T-cell (primary cell): ENCODE results near the gene LDLRAD4. TPM values are rescaled to one million over a fixed set of nuclear protein-coding genes. Genes with fewer than 3 reads are reported as not detected.

Experiments
- ATAC-seq, 4 experiments: fragments of 200-7000 bp in 3 of 4; fragments of 150-1000 bp in 1 of 4; cut with Tn5 transposase; replicated peaks in 1 of 4; 1 replicate in 3 of 4; 2 replicates in 1 of 4; pipeline ENCODE4 v1.10.0; 2021; ENCODE audit warnings: moderate library complexity in 3 of 4, mild to moderate bottlenecking in 2 of 4, moderate number of reproducible peaks in 1 of 4
- CTCF ChIA-PET, 2 donors: fragments of 300-600 bp; sonication (Branson Sonifier 250); formaldehyde crosslinking; loops; one replicate each; lab custom pipeline; 2022; ENCODE audit warnings: antibody characterized with exemption in 2 of 2; lab: Charles Lee
- POLR2A ChIA-PET, 2 donors: fragments of 300-600 bp; sonication (Branson Sonifier 250); formaldehyde crosslinking; loops; one replicate each; lab custom pipeline; 2022; ENCODE audit warnings: antibody characterized with exemption in 2 of 2; lab: Charles Lee
- DNase-seq, 35 experiments: peaks; one replicate each; pipeline versions ENCODE4 v3.0.0 to v3.0.0-alpha.2; 2013 to 2023
- H3K27ac ChIP-seq: one replicate; pipeline ENCODE4 v1.5.1; 2013; ENCODE audit warnings: low read length
- H3K27me3 ChIP-seq, 2 experiments: replicated peaks in 1 of 2; 1 replicate in 1 of 2; 2 replicates in 1 of 2; pipeline versions ENCODE4 v1.6.1 to v1.7.0; 2013; ENCODE audit warnings: low read length in 1 of 2, mixed read lengths in 1 of 2; ENCODE audit not compliant: control insufficient read depth in 2 of 2, insufficient read depth in 2 of 2; ENCODE audit errors: extremely low read depth in 1 of 2
- H3K36me3 ChIP-seq, 2 donors: 1 replicate in 1 of 2; 2 replicates in 1 of 2; pipeline versions ENCODE4 v1.6.1 to v1.7.0; 2013; ENCODE audit warnings: low read length in 1 of 2; ENCODE audit not compliant: control insufficient read depth in 2 of 2, insufficient read depth in 1 of 2; ENCODE audit errors: extremely low read depth in 1 of 2
- H3K4me1 ChIP-seq, 2 experiments: 1 replicate in 1 of 2; 2 replicates in 1 of 2; pipeline versions ENCODE4 v1.6.1 to v1.7.0; 2013; ENCODE audit warnings: low read length in 2 of 2, mixed read lengths in 1 of 2; ENCODE audit not compliant: insufficient read depth in 2 of 2, control insufficient read depth in 1 of 2; ENCODE audit errors: extremely low read depth in 1 of 2
- H3K4me3 ChIP-seq, 2 donors: 1 replicate in 1 of 2; 2 replicates in 1 of 2; pipeline versions ENCODE4 v1.5.1 to v1.7.0; 2013; ENCODE audit warnings: mild to moderate bottlenecking in 2 of 2, low read length in 1 of 2, moderate library complexity in 1 of 2; ENCODE audit not compliant: control insufficient read depth in 1 of 2; ENCODE audit errors: extremely low read depth in 1 of 2
- H3K9me3 ChIP-seq: 2 replicates; pipeline ENCODE4 v1.7.0; 2013
- H3K27ac Mint-ChIP-seq, 2 donors: one replicate each; pipeline ENCODE4 v1.8.0; 2020 to 2021; ENCODE audit warnings: mild to moderate bottlenecking in 2 of 2, mixed read lengths in 2 of 2
- H3K27me3 Mint-ChIP-seq, 2 donors: one replicate each; pipeline ENCODE4 v1.8.0; 2021 to 2022; ENCODE audit warnings: mixed read lengths in 2 of 2
- H3K36me3 Mint-ChIP-seq: one replicate; pipeline ENCODE4 v1.8.0; 2021; ENCODE audit warnings: mixed read lengths
- H3K4me1 Mint-ChIP-seq, 3 donors: one replicate each; pipeline ENCODE4 v1.8.0; 2020 to 2022; ENCODE audit warnings: mixed read lengths in 3 of 3, mild to moderate bottlenecking in 1 of 3
- H3K4me3 Mint-ChIP-seq, 3 donors: one replicate each; pipeline ENCODE4 v1.8.0; 2020 to 2022; ENCODE audit warnings: mild to moderate bottlenecking in 3 of 3, mixed read lengths in 3 of 3, moderate library complexity in 3 of 3
- H3K9me3 Mint-ChIP-seq, 3 donors: one replicate each; pipeline ENCODE4 v1.8.0; 2020 to 2022; ENCODE audit warnings: mixed read lengths in 3 of 3
- WGBS: methylation state at CpG from one replicate; pipeline ENCODE4 v1.1.5; 2013; ENCODE audit warnings: missing lambda C conversion rate; ENCODE audit not compliant: insufficient coverage; 5-methylcytosine and 5-hydroxymethylcytosine counted together
- total RNA-seq, 35 experiments: library from RNA in 6 of 35; stranded (reverse) in 6 of 35; fragments of 120-200 nt in 1 of 35; gene quantifications; one replicate each; pipeline versions ENCODE4 v1.2.1 to v1.2.4 and lab custom pipeline; 2013 to 2026

LDLRAD4 gene
- total RNA-seq, 5 donors from 2014 or later (not counting 1 experiment from before 2014, with no cell fraction given) = 57.6 to 80.8 (median 72.4) TPM

DNA sequence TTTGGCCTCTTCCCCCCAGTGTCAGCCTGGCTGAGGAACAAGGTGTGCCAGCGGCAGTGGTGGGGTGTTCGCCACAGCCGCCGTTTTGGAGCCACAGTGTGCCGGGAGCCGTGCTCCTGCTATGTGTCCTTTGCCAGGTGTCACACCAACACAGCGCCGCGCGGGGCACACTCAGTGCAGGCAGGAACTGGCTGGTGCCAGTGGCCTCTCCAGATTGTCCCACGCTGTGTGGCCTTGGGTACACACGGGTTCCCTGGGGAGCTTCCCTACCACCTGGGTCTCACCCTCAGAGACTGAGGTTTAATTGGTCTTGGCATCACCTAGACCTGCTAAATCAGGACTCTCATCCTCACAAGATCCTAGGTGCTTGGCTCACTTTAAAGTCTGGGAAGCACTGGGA is 171.6 kb downstream of the LDLRAD4 start:
- peaks cover 9% of the 10 kb centered on the region in 2 donors for H3K36me3 ChIP-seq
- H3K27ac Mint-ChIP-seq = peak overlapping the region in 1 of 2 donors; percentile 28
- no peaks in the 10 kb centered on the region for H3K27me3 ChIP-seq
- no peak for ATAC-seq
- H3K4me1 ChIP-seq = peaks cover 0 to 10% of the 10 kb centered on the region in 2 experiments
- no peak for DNase-seq
- peaks cover 22 to 48% (median 38%) of the 10 kb centered on the region in 3 donors for H3K4me1 Mint-ChIP-seq
- no peaks in the 10 kb centered on the region for H3K27me3 Mint-ChIP-seq
- ChIA-PET POLR2A (interaction anchor here in 1 of 2 donors (1.0 kb wide), 1 partner anchor 37 kb away, joined by 3 read pairs; no protein-coding TSS in a partner anchor), CTCF (interaction anchor here in 1 of 2 donors (0.7 kb wide), 1 partner anchor 34 kb away, joined by 3 read pairs; no protein-coding TSS in a partner anchor)
- H3K36me3 Mint-ChIP-seq = peaks cover 23% of the 10 kb centered on the region
- no peak overlapping the region for H3K4me3 Mint-ChIP-seq
- H3K9me3 ChIP-seq = no peaks in the 10 kb centered on the region
- H3K4me3 ChIP-seq = no peak overlapping the region
- H3K27ac ChIP-seq = no peak overlapping the region
- H3K9me3 Mint-ChIP-seq = no peaks in the 10 kb centered on the region
- WGBS = 98% methylated on average over 8 of the region's 12 CpGs

DNA sequence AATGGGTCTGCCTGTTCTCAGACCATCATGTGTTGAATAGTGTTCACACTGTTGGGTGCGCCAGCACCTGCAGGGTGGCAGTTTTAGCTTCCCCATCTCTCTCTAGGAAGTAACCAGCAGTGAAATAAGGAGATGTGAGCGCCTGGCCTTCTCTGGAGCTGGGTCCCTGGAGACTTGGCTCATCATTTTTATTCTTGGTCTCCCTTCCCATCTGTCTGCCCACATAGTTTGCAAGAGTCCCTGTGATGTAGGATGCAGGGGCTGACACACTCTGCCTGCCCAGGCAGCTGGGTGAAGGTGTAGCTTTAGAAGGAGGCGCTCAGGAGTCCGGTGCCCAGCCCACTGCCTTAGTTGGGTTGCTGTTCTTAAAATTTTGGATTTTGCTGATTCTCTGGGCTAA is 172.2 kb downstream of the LDLRAD4 start:
- Mint-ChIP-seq H3K27ac (no peak overlapping the region), H3K27me3 (no peaks in the 10 kb centered on the region), H3K4me1 (peaks cover 20 to 45% (median 36%) of the 10 kb centered on the region in 3 donors), H3K4me3 (no peak overlapping the region), H3K36me3 (peaks cover 23% of the 10 kb centered on the region), H3K9me3 (no peaks in the 10 kb centered on the region)
- Histone ChIP-seq H3K9me3 (no peaks in the 10 kb centered on the region), H3K4me1 (peaks cover 0 to 10% of the 10 kb centered on the region in 2 experiments), H3K27me3 (no peaks in the 10 kb centered on the region), H3K36me3 (peaks cover 9% of the 10 kb centered on the region in 2 donors), H3K27ac (no peak overlapping the region), H3K4me3 (no peak overlapping the region)
- ATAC-seq (no peak), DNase-seq (no peak)
- 100% methylated on average over 3 of the region's 4 CpGs for WGBS
- ChIA-PET CTCF (interaction anchor here in 1 of 2 donors (0.7 kb wide), 1 partner anchor 34 kb away, joined by 3 read pairs; no protein-coding TSS in a partner anchor), POLR2A (interaction anchor here in 1 of 2 donors (1.0 kb wide), 1 partner anchor 37 kb away, joined by 3 read pairs; no protein-coding TSS in a partner anchor)

DNA sequence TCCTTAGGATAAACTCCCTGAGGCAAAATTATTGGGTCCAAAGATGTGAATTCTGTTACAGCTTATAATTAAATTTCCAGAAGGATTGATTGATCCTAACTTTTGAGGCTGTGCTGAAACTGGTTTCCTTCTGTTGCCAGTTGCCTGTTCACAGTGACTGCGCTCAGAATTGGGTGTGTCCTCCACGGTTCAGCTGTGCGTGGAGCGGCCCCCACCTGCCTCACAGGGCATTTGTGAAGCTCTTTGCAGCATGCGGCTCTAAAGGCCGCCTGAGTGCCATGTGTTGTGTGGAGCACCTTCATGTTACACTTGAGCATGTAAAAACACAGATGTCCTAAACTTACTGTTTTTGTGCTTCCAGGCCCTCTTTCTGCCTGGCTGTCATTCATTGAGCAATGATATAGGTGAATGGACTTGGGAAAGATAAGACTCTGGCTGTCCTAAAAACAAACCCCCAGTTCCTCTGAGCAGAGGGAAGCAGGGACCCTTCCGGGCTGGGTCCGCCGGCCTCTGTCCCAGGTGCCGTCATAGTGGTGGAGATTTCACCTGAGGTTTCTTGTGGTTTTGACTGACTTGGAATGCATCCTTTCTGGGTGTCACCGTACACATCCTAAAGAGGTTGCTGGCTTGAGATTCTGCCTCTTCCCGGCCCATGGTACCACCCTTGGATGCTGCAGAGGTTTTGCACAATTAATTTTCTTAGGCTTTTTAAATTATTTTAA is 173.6 kb downstream of the LDLRAD4 start:
- H3K36me3 ChIP-seq = peaks cover 9% of the 10 kb centered on the region in 2 donors
- peak in 7 of 35 experiments; percentile 24 to 39 (median 29) for DNase-seq
- H3K4me1 ChIP-seq = peaks cover 0 to 10% of the 10 kb centered on the region in 2 experiments
- H3K4me1 Mint-ChIP-seq = peaks cover 15 to 42% (median 31%) of the 10 kb centered on the region in 3 donors
- no peak overlapping the region for H3K4me3 ChIP-seq
- WGBS = 66% methylated on average over 5 of the region's 12 CpGs
- no peaks in the 10 kb centered on the region for H3K9me3 Mint-ChIP-seq
- peaks cover 26% of the 10 kb centered on the region for H3K36me3 Mint-ChIP-seq
- H3K27me3 Mint-ChIP-seq = no peaks in the 10 kb centered on the region
- CTCF ChIA-PET = no interaction called here
- H3K27ac ChIP-seq = no peak overlapping the region
- H3K9me3 ChIP-seq = no peaks in the 10 kb centered on the region
- H3K27me3 ChIP-seq = no peaks in the 10 kb centered on the region
- ATAC-seq = peak; percentile 31 to 80 (median 60)
- no peak overlapping the region for H3K27ac Mint-ChIP-seq
- POLR2A ChIA-PET = interaction anchor here in 1 of 2 donors (0.6 kb wide), 1 partner anchor 162 kb away, joined by 3 read pairs; no protein-coding TSS in a partner anchor
- H3K4me3 Mint-ChIP-seq = no peak overlapping the region

DNA sequence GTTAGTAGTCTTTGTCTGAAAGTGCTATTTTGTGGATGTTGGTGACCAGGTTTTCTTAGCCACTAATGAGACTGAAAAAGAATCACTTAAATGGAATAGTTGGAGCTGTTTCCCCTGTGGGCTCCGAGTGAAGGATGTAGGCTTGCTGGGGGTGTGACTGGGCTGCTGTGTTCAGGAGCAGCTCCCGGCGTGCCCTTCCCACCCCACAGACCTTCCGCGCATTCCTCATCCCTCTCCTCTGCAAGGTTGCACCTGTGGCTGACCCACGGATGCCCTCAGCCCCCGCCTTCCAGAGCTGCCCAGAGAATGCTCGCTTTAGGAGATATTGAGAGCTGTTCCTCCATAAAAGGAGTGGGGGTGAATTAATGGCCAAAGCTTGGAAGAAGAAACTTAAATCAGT is 174.3 kb downstream of the LDLRAD4 start:
- H3K36me3 ChIP-seq = peaks cover 5 to 7% of the 10 kb centered on the region in 2 donors
- Mint-ChIP-seq H3K4me3 (no peak overlapping the region), H3K27ac (no peak overlapping the region), H3K4me1 (peaks cover 13 to 40% (median 31%) of the 10 kb centered on the region in 3 donors), H3K36me3 (peaks cover 24% of the 10 kb centered on the region), H3K27me3 (no peaks in the 10 kb centered on the region), H3K9me3 (no peaks in the 10 kb centered on the region)
- no peak overlapping the region for H3K4me3 ChIP-seq
- WGBS = no CpG with 5 or more reads among the region's 8 CpGs
- no peak overlapping the region for H3K27ac ChIP-seq
- ATAC-seq = no peak
- ChIA-PET CTCF (no interaction called here), POLR2A (no interaction called here)
- H3K9me3 ChIP-seq = no peaks in the 10 kb centered on the region
- no peak for DNase-seq
- peaks cover 0 to 10% of the 10 kb centered on the region in 2 experiments for H3K4me1 ChIP-seq
- no peaks in the 10 kb centered on the region for H3K27me3 ChIP-seq

DNA sequence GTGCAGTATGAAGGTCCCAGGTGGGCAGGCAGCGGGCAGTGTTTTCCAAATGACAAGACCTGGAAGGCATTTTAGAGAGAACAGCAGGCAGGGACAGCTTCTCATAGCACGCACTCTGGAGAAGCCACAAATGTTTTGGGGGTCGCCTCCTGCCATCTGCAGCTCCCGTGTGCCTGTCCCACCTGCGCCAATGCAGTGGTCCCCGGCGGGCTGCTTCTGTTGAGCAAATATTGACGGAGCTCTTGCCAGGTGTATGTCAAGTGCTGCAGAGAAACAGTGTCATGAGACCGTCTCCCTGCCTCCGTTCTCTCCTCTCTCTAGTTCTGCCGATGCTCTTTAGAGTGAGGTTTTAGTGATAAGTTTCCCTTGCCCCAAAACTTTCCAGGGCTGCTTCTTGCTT is 174.8 kb downstream of the LDLRAD4 start:
- Mint-ChIP-seq H3K9me3 (no peaks in the 10 kb centered on the region), H3K4me3 (no peak overlapping the region), H3K36me3 (peaks cover 19% of the 10 kb centered on the region), H3K27ac (peak overlapping the region in 1 of 2 donors; percentile 46), H3K4me1 (peaks cover 9 to 40% (median 31%) of the 10 kb centered on the region in 3 donors), H3K27me3 (no peaks in the 10 kb centered on the region)
- H3K36me3 ChIP-seq = peaks cover 4 to 7% of the 10 kb centered on the region in 2 donors
- H3K4me3 ChIP-seq = no peak overlapping the region
- WGBS = 76% methylated on average over 6 of the region's 11 CpGs
- CTCF ChIA-PET = no interaction called here
- H3K4me1 ChIP-seq = peaks cover 0 to 10% of the 10 kb centered on the region in 2 experiments
- no peaks in the 10 kb centered on the region for H3K27me3 ChIP-seq
- DNase-seq (no peak), ATAC-seq (no peak)
- POLR2A ChIA-PET = no interaction called here
- no peaks in the 10 kb centered on the region for H3K9me3 ChIP-seq
- H3K27ac ChIP-seq = no peak overlapping the region

DNA sequence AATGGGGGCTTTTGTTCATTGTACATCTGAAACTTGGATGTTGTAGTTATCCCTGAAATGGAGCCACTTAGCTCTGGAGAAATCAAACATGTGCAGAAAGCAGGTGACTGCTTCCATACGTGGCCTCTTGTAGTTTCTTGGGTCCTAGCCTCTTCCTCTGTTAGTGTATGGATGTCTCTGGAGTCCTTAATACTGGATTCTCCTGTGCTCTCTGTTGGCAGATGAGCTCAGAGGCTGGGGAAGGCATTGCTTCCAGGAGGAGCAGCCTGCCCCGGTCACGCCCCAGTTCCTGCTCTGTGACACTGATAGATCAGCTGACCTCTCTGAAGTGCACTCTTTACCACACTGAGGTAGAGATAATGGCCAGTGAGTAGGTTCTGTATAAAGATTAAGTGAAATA is 176.2 kb downstream of the LDLRAD4 start:
- DNase-seq = no peak
- Histone ChIP-seq H3K27me3 (no peaks in the 10 kb centered on the region), H3K9me3 (no peaks in the 10 kb centered on the region), H3K27ac (no peak overlapping the region), H3K36me3 (peaks cover 0 to 2% of the 10 kb centered on the region in 2 donors), H3K4me1 (peaks cover 0 to 10% of the 10 kb centered on the region in 2 experiments), H3K4me3 (no peak overlapping the region)
- ChIA-PET CTCF (no interaction called here), POLR2A (no interaction called here)
- H3K36me3 Mint-ChIP-seq = peaks cover 14% of the 10 kb centered on the region
- no peaks in the 10 kb centered on the region for H3K27me3 Mint-ChIP-seq
- H3K27ac Mint-ChIP-seq = peak overlapping the region in 1 of 2 donors; percentile 74
- no peak for ATAC-seq
- no peak overlapping the region for H3K4me3 Mint-ChIP-seq
- H3K4me1 Mint-ChIP-seq = peaks cover 9 to 40% (median 31%) of the 10 kb centered on the region in 3 donors
- no peaks in the 10 kb centered on the region for H3K9me3 Mint-ChIP-seq
- 60% methylated on average over 1 of the region's 3 CpGs for WGBS
